ENCODE results near the gene UBXN11.

- TF ChIP-seq CTCF (IDR thresholded peaks at IDR 0.05) (no peak), POLR2A (IDR thresholded peaks at IDR 0.05) (no peak)
Observed at GRCh38 chr1:26263212-26263611, 43.2 kb downstream of the UBXN11 start.
